SK-N-SH (cell line): Measurements from ENCODE around the gene PF4V1.

Experiments used
- ELF1 ChIP-seq: IDR thresholded peaks from 2 replicates; pipeline ENCODE4 v1.4.0; 2012
- EP300 ChIP-seq, 2 experiments: IDR thresholded peaks; 2 replicates each; pipeline versions ENCODE4 v1.4.0 to v1.6.1; 2012; ENCODE audit warnings: borderline replicate concordance in 1 of 2, low read depth in 1 of 2, low read length in 1 of 2
- FOXM1 ChIP-seq: IDR thresholded peaks from 2 replicates; pipeline ENCODE4 v1.4.0; 2012; ENCODE audit warnings: low read depth, mild to moderate bottlenecking
- GATA2 ChIP-seq: sonication (generic); formaldehyde crosslinking; IDR thresholded peaks from 2 replicates; pipeline ENCODE4 v1.5.0; 2020; ENCODE audit warnings: mild to moderate bottlenecking, missing genetic modification reagents
- JUND ChIP-seq: IDR thresholded peaks from 2 replicates; pipeline ENCODE4 v1.4.0; 2012
- MEF2A ChIP-seq: IDR thresholded peaks from 2 replicates; pipeline ENCODE4 v1.4.0; 2012; ENCODE audit warnings: low read depth, borderline replicate concordance
- TF ChIP-seq, protein P1 (sequence below): fragments of 200-600 bp; sonication (generic); IDR thresholded peaks from 2 replicates; pipeline ENCODE4 v1.6.1; 2017; ENCODE audit warnings: antibody characterized with exemption, mild to moderate bottlenecking, moderate library complexity
- TF ChIP-seq, protein P2 (sequence below): IDR thresholded peaks from 2 replicates; pipeline ENCODE4 v1.4.0; 2012; ENCODE audit warnings: low read depth

DNA sequence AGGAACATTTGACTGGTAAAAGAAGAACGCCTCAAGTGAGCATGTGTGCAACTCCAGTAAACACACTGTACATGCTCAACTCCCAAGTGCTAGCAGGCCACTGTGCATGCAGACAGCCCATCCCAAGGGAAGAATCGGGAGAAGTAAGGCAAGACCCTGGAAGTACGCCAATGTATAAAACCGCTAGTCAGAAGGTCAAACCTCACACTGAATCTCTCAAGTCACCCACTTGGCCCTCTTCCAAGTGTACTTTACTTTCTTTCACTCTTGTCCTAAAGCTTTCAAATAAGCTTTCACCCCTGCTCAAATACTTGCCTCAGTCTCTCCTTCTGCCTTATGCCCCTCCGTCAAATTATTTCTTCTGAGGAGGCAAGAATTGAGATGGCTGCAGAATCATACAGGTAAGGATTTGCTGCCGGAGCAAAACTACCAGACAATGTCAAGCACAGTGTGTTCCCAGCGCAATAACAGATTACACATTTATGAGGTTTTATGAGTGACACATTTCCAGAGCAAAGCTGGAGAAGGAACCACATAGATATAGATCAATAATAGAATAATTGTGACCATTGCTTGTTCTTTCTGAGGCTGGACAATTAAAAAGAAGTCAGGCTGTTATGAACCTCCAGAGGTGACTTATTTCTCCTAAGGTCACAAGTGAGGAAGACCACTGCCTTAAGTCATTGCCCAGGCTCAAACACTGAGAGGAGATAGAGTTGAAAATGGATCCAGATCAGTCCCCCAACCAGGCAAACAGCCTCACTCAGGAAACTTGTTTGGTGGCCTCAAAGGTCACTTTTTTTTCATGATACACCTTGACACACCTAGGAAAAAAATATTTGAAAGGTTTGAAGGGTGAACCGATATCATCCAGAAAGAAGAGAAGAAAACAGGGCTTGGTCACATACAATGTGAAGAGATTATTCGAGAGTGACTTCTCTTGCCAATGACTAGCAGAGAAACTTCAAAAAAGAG is 42.4 kb downstream of the PF4V1 start:
- TF ChIP-seq, protein P1, sequence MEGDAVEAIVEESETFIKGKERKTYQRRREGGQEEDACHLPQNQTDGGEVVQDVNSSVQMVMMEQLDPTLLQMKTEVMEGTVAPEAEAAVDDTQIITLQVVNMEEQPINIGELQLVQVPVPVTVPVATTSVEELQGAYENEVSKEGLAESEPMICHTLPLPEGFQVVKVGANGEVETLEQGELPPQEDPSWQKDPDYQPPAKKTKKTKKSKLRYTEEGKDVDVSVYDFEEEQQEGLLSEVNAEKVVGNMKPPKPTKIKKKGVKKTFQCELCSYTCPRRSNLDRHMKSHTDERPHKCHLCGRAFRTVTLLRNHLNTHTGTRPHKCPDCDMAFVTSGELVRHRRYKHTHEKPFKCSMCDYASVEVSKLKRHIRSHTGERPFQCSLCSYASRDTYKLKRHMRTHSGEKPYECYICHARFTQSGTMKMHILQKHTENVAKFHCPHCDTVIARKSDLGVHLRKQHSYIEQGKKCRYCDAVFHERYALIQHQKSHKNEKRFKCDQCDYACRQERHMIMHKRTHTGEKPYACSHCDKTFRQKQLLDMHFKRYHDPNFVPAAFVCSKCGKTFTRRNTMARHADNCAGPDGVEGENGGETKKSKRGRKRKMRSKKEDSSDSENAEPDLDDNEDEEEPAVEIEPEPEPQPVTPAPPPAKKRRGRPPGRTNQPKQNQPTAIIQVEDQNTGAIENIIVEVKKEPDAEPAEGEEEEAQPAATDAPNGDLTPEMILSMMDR: no peak
- TF ChIP-seq GATA2 (CRISPR knock-in tag): no peak
- TF ChIP-seq, protein P2, sequence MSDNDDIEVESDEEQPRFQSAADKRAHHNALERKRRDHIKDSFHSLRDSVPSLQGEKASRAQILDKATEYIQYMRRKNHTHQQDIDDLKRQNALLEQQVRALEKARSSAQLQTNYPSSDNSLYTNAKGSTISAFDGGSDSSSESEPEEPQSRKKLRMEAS: no peak
- no peak for TF ChIP-seq FOXM1
- TF ChIP-seq ELF1: no peak
- TF ChIP-seq EP300 (IDR thresholded peaks at IDR 0.05; ENCODE audit: borderline replicate concordance in 1 of 2, low read depth in 1 of 2, low read length in 1 of 2): no peak
- TF ChIP-seq MEF2A: no peak
- TF ChIP-seq JUND: no peak
